ENCODE measurements around the gene MORN1. TPM values are rescaled to one million over a fixed set of nuclear protein-coding genes. Genes with fewer than 3 reads are reported as not detected.
A peak's percentile ranks its signal among the peaks of the same experiment; 100 is the strongest.

Gene MORN1
- total and polyA plus RNA-seq, 2 of the 8 experiments (the other 6 are each of a cell fraction or from before 2014, with no cell fraction given), result 5.0 to 9.1 TPM

GRCh38 chr1:2381741-2382620, 9.4 kb downstream of the MORN1 start:
- H3K18ac ChIP-seq (ENCODE audit: extremely low read depth, low read length), result no peak overlapping the region
- no peak overlapping the region for H3K9ac ChIP-seq (replicated peaks in 1 of 4; ENCODE audit: extremely low read depth in 1 of 4, low read depth in 3 of 4, low read length in 3 of 4)
- no peaks in the 10 kb centered on the region for H3K79me1 ChIP-seq (ENCODE audit: low read depth, low read length)
- H3K36me3 ChIP-seq (ENCODE audit: control insufficient read depth in 2 of 4, insufficient read depth in 4 of 4, low read length in 3 of 4), result no peaks in the 10 kb centered on the region
- no peak overlapping the region for H3K4me3 ChIP-seq (ENCODE audit: extremely low read depth in 1 of 4, insufficient read depth in 2 of 4, low read depth in 3 of 4, low read length in 4 of 4)
- H3K4ac ChIP-seq (replicated peaks; ENCODE audit: insufficient read length, low read depth, low read length), result no peak overlapping the region
- no peak overlapping the region for H3K23ac ChIP-seq (ENCODE audit: insufficient read length)
- no peak overlapping the region for H3K27ac ChIP-seq (ENCODE audit: low read depth, low read length)
- H4K20me1 ChIP-seq (replicated peaks in 1 of 2; ENCODE audit: control insufficient read depth in 1 of 2, insufficient read depth in 2 of 2, low read length in 2 of 2), result peaks cover 0 to 1% of the 10 kb centered on the region in 2 experiments
- CTCF ChIA-PET (ENCODE audit: partially characterized antibody), result interaction anchor here (0.7 to 5.5 kb wide), 61 partner anchors 8 to 1071 kb away, joined by 3 to 154 read pairs (median 5); partner anchors contain the start of genes FAAP20, MORN1 and RER1
- H3K56ac ChIP-seq (replicated peaks; ENCODE audit: insufficient read length, low read depth, low read length), result no peak overlapping the region
- no peak overlapping the region for H2BK5ac ChIP-seq (ENCODE audit: low read depth, low read length)
- H3K23me2 ChIP-seq (ENCODE audit: low read depth, low read length), result no peaks in the 10 kb centered on the region
- H4K8ac ChIP-seq (ENCODE audit: extremely low read depth, insufficient read depth, low read length), result peak overlapping the region; percentile 35; the same call in 1 of the 2 replicates
- H2AFZ ChIP-seq (ENCODE audit: low read length), result no peak overlapping the region
- no peak overlapping the region for H2BK20ac ChIP-seq (ENCODE audit: low read length)
- peak; percentile 39 to 88 for DNase-seq (ENCODE audit: low read depth in 1 of 2, low spot score in 2 of 2)
- H3K4me1 ChIP-seq (replicated peaks in 1 of 4; ENCODE audit: control insufficient read depth in 3 of 4, insufficient read depth in 4 of 4, low read length in 3 of 4), result peaks cover 0 to 2% (median under 1%) of the 10 kb centered on the region in 4 experiments; a peak in 3 of 7 replicates
- H2BK15ac ChIP-seq (ENCODE audit: low read length), result no peak overlapping the region
- no peaks in the 10 kb centered on the region for H3K27me3 ChIP-seq (replicated peaks in 1 of 4; ENCODE audit: control insufficient read depth in 3 of 4, extremely low read depth in 1 of 4, insufficient read depth in 3 of 4, low read length in 3 of 4)
- no peak overlapping the region for H2AK5ac ChIP-seq (ENCODE audit: low read depth, low read length)
- H3K79me2 ChIP-seq (ENCODE audit: control insufficient read depth in 1 of 2, insufficient read depth in 2 of 2, low read length in 2 of 2), result no peaks in the 10 kb centered on the region
- H2BK120ac ChIP-seq (replicated peaks; ENCODE audit: low read depth, low read length), result no peak overlapping the region
- no peak for FAIRE-seq
- H3K14ac ChIP-seq (ENCODE audit: insufficient read length), result no peak overlapping the region
- H3K9me3 ChIP-seq (ENCODE audit: insufficient read depth in 2 of 2, low read depth in 1 of 2, low read length in 1 of 2), result no peaks in the 10 kb centered on the region
- no peak overlapping the region for H3K4me2 ChIP-seq (ENCODE audit: insufficient read depth in 1 of 2, low read depth in 2 of 2, low read length in 2 of 2)
- H4K5ac ChIP-seq (ENCODE audit: insufficient read length, low read depth, low read length), result no peak overlapping the region
- POLR2A ChIA-PET (ENCODE audit: partially characterized antibody), result interaction anchor here (0.7 to 2.9 kb wide), 12 partner anchors 9 to 194 kb away, joined by 3 to 13 read pairs (median 4); partner anchors contain the start of genes FAAP20, MORN1 and RER1
- WGBS, 2 experiments (ENCODE audit: extremely low coverage in 1 of 2, insufficient coverage in 1 of 2, insufficient read length in 1 of 2, insufficient replicate concordance in 2 of 2, low coverage in 1 of 2, low lambda C conversion rate in 2 of 2, missing lambda C conversion rate in 1 of 2), result 67% methylated on average over 18 of the region's 28 CpGs; no CpG with 5 or more reads in 1 of the 2 experiments
- H4K91ac ChIP-seq (replicated peaks; ENCODE audit: insufficient read length, low read length), result no peak overlapping the region
- no peak overlapping the region for H2BK12ac ChIP-seq (ENCODE audit: low read depth, low read length)
- TF ChIP-seq SUZ12 (IDR thresholded peaks at IDR 0.05; ENCODE audit: low read length), result no peak
- no peak for TF ChIP-seq CHD2 (IDR thresholded peaks at IDR 0.05; ENCODE audit: low read length)
- TF ChIP-seq SP1 (IDR thresholded peaks at IDR 0.05; ENCODE audit: low read depth, low read length), result no peak
- no peak for TF ChIP-seq NRF1 (IDR thresholded peaks at IDR 0.05; ENCODE audit: low read depth, low read length)
- TF ChIP-seq CEBPB (IDR thresholded peaks at IDR 0.05; ENCODE audit: low read depth, low read length), result no peak
- no peak for TF ChIP-seq ATF2 (IDR thresholded peaks at IDR 0.05; ENCODE audit: low read length)
- TF ChIP-seq GABPA (IDR thresholded peaks at IDR 0.05; ENCODE audit: borderline replicate concordance, insufficient read depth, low read length), result peak; percentile 78; the same call in 1 of the 2 replicates
- TF ChIP-seq SIRT6 (IDR thresholded peaks at IDR 0.05; ENCODE audit: low read length), result no peak
- no peak for TF ChIP-seq BACH1 (IDR thresholded peaks at IDR 0.05; ENCODE audit: low read length)
- TF ChIP-seq KDM1A (IDR thresholded peaks at IDR 0.05; ENCODE audit: borderline replicate concordance, low read length), result no peak
- TF ChIP-seq CBX5 (IDR thresholded peaks at IDR 0.05; ENCODE audit: low read depth, low read length), result no peak

Measured in H1 (cell line).